Esophagus muscularis mucosa (tissue), 4 donors: Measurements from ENCODE around the gene FAM209A. TPM values are rescaled to one million over a fixed set of nuclear protein-coding genes. Genes with fewer than 3 reads are reported as not detected.

ENCODE experiments used
- DNase-seq: peaks from one replicate; pipeline ENCODE4 v3.0.0-alpha.2; 2017; ENCODE audit errors: extremely low spot score
- H3K27ac ChIP-seq, 4 donors: fragments of 200-600 bp; sonication (generic); replicated peaks in 1 of 4; 1 replicate in 3 of 4; 2 replicates in 1 of 4; pipeline ENCODE4 v1.5.1; 2016 to 2019; ENCODE audit warnings: mild to moderate bottlenecking in 1 of 4
- H3K27me3 ChIP-seq, 4 donors: fragments of 200-600 bp; sonication (generic); one replicate each; pipeline versions ENCODE4 v1.5.1 to v1.6.0; 2016 to 2019
- H3K36me3 ChIP-seq, 4 donors: fragments of 200-600 bp; sonication (generic); one replicate each; pipeline ENCODE4 v1.5.1; 2016 to 2019
- H3K4me1 ChIP-seq, 4 donors: fragments of 200-600 bp; sonication (generic); one replicate each; pipeline ENCODE4 v1.5.1; 2016 to 2019
- H3K4me3 ChIP-seq, 4 donors: fragments of 200-600 bp; sonication (generic); 1 replicate in 2 of 4; 2 replicates in 2 of 4; pipeline ENCODE4 v1.5.1; 2016 to 2019; ENCODE audit warnings: mild to moderate bottlenecking in 4 of 4, moderate library complexity in 1 of 4
- H3K9me3 ChIP-seq, 4 donors: fragments of 200-600 bp; sonication (generic); 1 replicate in 3 of 4; 2 replicates in 1 of 4; pipeline ENCODE4 v1.5.1; 2016 to 2019
- EP300 ChIP-seq: sonication (generic); formaldehyde crosslinking; IDR thresholded peaks from one replicate; pipeline ENCODE4 v1.6.1; 2017; ENCODE audit warnings: antibody characterized with exemption
- POLR2A ChIP-seq: fragments of 450-650 bp; IDR thresholded peaks from one replicate; pipeline ENCODE4 v1.6.1; 2017; ENCODE audit warnings: antibody characterized with exemption, moderate library complexity, mild to moderate bottlenecking, low read depth
- POLR2AphosphoS5 ChIP-seq, 2 donors: sonication (generic); formaldehyde crosslinking; IDR thresholded peaks; one replicate each; pipeline ENCODE4 v1.6.1; 2017; ENCODE audit warnings: antibody characterized with exemption in 2 of 2
- WGBS: methylation state at CpG from one replicate; pipeline ENCODE4 v1.1.5; 2018; 5-methylcytosine and 5-hydroxymethylcytosine counted together
- intact Hi-C: fragments of 100-400 bp; cut with DNase I; formaldehyde crosslinking; loops from one replicate; pipeline ENCODE4 v1.15.1; 2023
- total RNA-seq, 4 donors: library from RNA; depleted of rRNA; stranded (reverse); fragments of >200 nt; gene quantifications; one replicate each; pipeline versions ENCODE4 v1.1.0 to v1.2.1, GENCODE V29; 2016
- TF ChIP-seq, protein P1 (sequence below), 3 experiments: fragments of 200-600 bp in 2 of 3; fragments of 450-650 bp in 1 of 3; sonication (generic) in 2 of 3; IDR thresholded peaks; one replicate each; pipeline ENCODE4 v1.5.1; 2017 to 2019; ENCODE audit warnings: antibody characterized with exemption in 3 of 3, mild to moderate bottlenecking in 2 of 3, moderate library complexity in 1 of 3

The FAM209A gene
- total RNA-seq, 4 donors from 2014 or later, result 0.50 TPM; not detected in 3

DNA sequence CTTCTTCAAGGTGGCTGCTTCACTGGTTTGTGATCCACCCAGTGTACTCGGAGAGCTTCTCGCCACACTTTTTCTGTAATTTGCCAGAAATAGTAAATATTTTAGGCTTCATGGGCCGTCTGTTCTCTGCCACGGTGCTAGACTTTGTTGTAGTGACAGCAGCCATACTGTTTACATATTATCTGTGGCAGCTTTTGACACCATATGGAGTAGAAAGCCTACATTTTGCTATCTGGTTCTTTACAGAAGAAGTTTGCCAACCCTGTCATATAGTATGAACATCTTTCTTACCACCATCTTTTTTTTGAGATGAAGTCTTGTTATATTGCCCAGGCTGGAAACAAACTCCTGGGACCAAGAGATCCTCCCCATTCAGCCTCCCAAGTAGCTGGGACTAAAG is 41.0 kb downstream of the FAM209A start:
- Histone ChIP-seq H3K4me3 (no peak overlapping the region), H3K9me3 (no peaks in the 10 kb centered on the region), H3K4me1 (peaks cover 0 to 8% (median 2%) of the 10 kb centered on the region in 4 donors), H3K27ac (no peak overlapping the region), H3K36me3 (no peaks in the 10 kb centered on the region), H3K27me3 (no peaks in the 10 kb centered on the region)
- 84% methylated on average over 4 of the region's 4 CpGs for WGBS
- TF ChIP-seq POLR2A (no peak), EP300 (no peak), POLR2AphosphoS5 (IDR thresholded peaks at IDR 0.05) (no peak)
- TF ChIP-seq, protein P1, sequence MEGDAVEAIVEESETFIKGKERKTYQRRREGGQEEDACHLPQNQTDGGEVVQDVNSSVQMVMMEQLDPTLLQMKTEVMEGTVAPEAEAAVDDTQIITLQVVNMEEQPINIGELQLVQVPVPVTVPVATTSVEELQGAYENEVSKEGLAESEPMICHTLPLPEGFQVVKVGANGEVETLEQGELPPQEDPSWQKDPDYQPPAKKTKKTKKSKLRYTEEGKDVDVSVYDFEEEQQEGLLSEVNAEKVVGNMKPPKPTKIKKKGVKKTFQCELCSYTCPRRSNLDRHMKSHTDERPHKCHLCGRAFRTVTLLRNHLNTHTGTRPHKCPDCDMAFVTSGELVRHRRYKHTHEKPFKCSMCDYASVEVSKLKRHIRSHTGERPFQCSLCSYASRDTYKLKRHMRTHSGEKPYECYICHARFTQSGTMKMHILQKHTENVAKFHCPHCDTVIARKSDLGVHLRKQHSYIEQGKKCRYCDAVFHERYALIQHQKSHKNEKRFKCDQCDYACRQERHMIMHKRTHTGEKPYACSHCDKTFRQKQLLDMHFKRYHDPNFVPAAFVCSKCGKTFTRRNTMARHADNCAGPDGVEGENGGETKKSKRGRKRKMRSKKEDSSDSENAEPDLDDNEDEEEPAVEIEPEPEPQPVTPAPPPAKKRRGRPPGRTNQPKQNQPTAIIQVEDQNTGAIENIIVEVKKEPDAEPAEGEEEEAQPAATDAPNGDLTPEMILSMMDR (IDR thresholded peaks at IDR 0.05), result no peak
- no peak for DNase-seq
- intact Hi-C loops, result no loop called here

DNA sequence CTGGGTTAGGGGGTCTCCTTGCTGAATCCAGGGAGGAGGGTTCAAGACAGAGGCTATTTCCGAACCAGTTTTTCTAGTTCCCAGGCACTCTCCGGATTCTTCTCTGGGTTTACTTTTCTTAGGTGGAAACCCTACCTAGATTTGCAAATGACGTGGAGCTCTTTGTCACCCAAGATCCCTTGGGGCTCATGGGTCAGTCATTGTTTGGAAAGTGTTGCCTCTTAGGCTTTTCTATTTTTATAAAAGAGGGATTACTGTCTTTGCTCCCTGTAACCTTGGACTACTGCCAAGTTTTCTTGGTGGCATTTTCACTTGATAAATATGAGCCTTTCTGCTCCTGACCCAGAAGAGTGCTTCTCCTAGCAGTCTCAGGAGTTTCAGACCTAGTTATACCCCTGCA is 42.1 kb downstream of the FAM209A start:
- TF ChIP-seq POLR2A (no peak), EP300 (no peak)
- intact Hi-C loops, result no loop called here
- peaks cover 0 to 8% (median 2%) of the 10 kb centered on the region in 4 donors for H3K4me1 ChIP-seq
- H3K4me3 ChIP-seq, result no peak overlapping the region
- no peaks in the 10 kb centered on the region for H3K9me3 ChIP-seq
- H3K27me3 ChIP-seq, result no peaks in the 10 kb centered on the region
- no peak overlapping the region for H3K27ac ChIP-seq
- WGBS, result 60% methylated on average over 3 of the region's 3 CpGs
- no peak for DNase-seq
- H3K36me3 ChIP-seq, result no peaks in the 10 kb centered on the region

DNA sequence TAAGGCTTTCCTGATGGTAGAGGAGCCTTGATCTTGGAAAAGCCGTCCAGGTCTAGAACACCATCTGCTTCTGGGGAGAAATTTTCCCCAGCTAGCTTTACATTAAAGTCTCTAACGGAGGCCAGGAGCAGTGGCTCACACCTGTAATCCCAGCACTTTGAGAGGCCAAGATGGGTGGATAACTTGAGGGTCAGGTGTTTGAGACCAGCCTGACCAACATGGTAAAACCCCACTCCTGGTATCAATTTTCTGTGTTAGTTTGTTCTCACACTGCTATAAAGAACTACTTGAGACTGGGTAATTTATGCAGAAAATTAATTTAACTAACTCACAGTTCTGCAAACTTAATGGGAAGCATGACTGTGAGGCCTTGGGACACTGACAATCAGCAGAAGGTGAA is 46.3 kb downstream of the FAM209A start:
- peaks cover 0 to 8% (median 2%) of the 10 kb centered on the region in 4 donors for H3K4me1 ChIP-seq
- DNase-seq, result no peak
- no peaks in the 10 kb centered on the region for H3K27me3 ChIP-seq
- H3K27ac ChIP-seq, result no peak overlapping the region
- intact Hi-C loops, result no loop called here
- no peaks in the 10 kb centered on the region for H3K36me3 ChIP-seq
- 58% methylated on average over 2 of the region's 2 CpGs for WGBS
- no peak for TF ChIP-seq POLR2A
- no peak for TF ChIP-seq POLR2AphosphoS5 (IDR thresholded peaks at IDR 0.05)
- TF ChIP-seq, protein P1 (IDR thresholded peaks at IDR 0.05), result no peak
- TF ChIP-seq EP300, result no peak
- no peak overlapping the region for H3K4me3 ChIP-seq
- no peaks in the 10 kb centered on the region for H3K9me3 ChIP-seq

DNA sequence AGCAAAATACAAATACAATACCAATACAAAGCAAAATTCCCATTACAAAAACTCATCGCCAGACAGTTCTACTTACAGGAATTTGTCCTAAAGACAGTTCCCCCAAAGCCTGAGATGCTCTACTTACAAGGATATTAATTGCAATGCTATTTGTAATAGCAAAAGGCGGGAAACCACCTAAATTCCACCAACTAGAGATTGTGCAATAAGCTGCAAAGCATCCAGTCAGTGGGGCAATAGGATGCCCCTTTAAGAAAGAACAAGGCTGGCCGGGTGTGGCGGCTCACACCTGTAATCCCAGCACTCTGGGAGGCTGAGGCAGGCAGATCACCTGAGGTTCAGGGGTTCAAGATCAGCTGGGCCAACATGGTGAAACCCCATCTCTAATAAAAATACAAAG is 47.6 kb downstream of the FAM209A start:
- no peak for DNase-seq
- no peaks in the 10 kb centered on the region for H3K9me3 ChIP-seq
- H3K4me1 ChIP-seq, result no peaks in the 10 kb centered on the region
- H3K4me3 ChIP-seq, result no peak overlapping the region
- no peak overlapping the region for H3K27ac ChIP-seq
- 96% methylated on average over 3 of the region's 4 CpGs for WGBS
- no peaks in the 10 kb centered on the region for H3K36me3 ChIP-seq
- TF ChIP-seq POLR2A (no peak), EP300 (no peak), POLR2AphosphoS5 (IDR thresholded peaks at IDR 0.05) (no peak)
- TF ChIP-seq, protein P1 (IDR thresholded peaks at IDR 0.05), result no peak
- no peaks in the 10 kb centered on the region for H3K27me3 ChIP-seq
- intact Hi-C loops, result no loop called here

DNA sequence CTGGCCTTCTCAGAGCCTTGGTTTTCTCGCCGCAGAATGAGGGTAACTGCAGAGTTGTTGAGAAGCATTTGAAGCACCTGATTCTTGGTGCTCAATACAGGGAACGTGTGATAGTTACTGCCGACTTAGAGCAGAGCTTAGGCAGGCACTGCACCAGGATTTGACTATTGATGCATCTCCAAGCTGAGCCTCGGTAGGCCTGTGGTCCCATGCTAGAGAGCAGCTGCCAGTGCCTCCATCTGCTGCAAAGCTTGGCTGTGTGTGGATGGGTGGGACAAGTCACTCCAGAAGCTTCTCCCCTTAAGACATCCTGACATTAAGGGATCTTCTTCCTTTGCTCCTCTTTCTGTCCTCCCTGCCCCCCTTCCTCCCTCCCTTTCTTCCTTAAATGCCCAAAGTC is 49.4 kb downstream of the FAM209A start:
- Histone ChIP-seq H3K9me3 (no peaks in the 10 kb centered on the region), H3K36me3 (no peaks in the 10 kb centered on the region), H3K4me3 (no peak overlapping the region), H3K4me1 (no peaks in the 10 kb centered on the region), H3K27ac (no peak overlapping the region), H3K27me3 (no peaks in the 10 kb centered on the region)
- TF ChIP-seq EP300 (no peak), POLR2AphosphoS5 (IDR thresholded peaks at IDR 0.05) (no peak), POLR2A (no peak)
- WGBS, result 78% methylated on average over 2 of the region's 5 CpGs
- DNase-seq, result no peak
- intact Hi-C loops, result no loop called here

DNA sequence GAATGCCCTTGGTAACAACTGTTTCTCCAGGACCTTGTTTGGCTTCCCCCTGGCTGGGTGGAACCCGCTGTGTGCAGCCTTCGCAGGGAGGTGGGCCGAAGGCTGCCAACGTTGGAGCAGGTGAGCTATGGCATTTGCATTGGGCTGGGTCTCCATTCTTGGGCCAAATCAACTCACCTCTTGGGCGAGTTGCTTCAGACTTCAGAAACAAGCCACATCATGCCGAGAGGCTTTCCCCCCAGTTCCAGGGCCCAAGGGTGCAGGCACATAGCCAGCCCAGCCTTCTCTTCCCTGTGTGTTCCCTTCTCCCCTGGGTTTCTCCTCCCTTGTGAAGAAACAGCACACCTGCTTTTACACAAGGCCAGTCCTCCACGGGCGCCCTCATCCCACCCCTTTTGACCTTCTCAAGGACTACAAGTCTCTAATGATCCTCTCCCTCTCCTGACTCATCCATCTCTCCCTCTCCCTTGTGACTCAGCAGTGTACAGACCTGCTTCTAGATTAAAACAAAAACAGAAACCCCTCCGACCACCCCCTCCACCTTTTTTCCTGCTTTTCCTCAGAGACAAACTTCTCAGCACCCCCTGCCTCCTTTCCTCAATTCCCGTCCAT is 50.1 kb downstream of the FAM209A start:
- TF ChIP-seq POLR2A (no peak), EP300 (no peak), POLR2AphosphoS5 (IDR thresholded peaks at IDR 0.05) (no peak)
- TF ChIP-seq, protein P1 (IDR thresholded peaks at IDR 0.05), result no peak
- H3K4me3 ChIP-seq, result no peak overlapping the region
- WGBS, result 79% methylated on average over 9 of the region's 10 CpGs
- no peaks in the 10 kb centered on the region for H3K4me1 ChIP-seq
- no peak for DNase-seq
- no peaks in the 10 kb centered on the region for H3K36me3 ChIP-seq
- intact Hi-C loops, result no loop called here
- H3K27me3 ChIP-seq, result no peaks in the 10 kb centered on the region
- H3K27ac ChIP-seq, result no peak overlapping the region
- H3K9me3 ChIP-seq, result no peaks in the 10 kb centered on the region
